HepG2 (cell line): ENCODE measurements around the gene TRMU. TPM values are rescaled to one million over a fixed set of nuclear protein-coding genes. Genes with fewer than 3 reads are reported as not detected.

ENCODE experiments used
- ATAC-seq: fragments of 200-7000 bp; cut with Tn5 transposase; 3 replicates; pipeline ENCODE4 v1.9.1; 2020; ENCODE audit warnings: mild to moderate bottlenecking, moderate library complexity
- BruUV-seq: library from RNA; stranded (reverse); fragments of 400-500 nt; replicated peaks from 2 replicates; lab custom pipeline; 2021; lab: Mats Ljungman, UMichigan
- CTCF ChIA-PET: fragments of 300-600 bp; formaldehyde crosslinking; extraction: SDS; loops from one replicate; lab custom pipeline; 2021; ENCODE audit warnings: low total read pairs, inconsistent platforms, low intra/inter-chr PET ratio; lab: Yijun Ruan, JAX
- POLR2A ChIA-PET: fragments of 350-600 bp; sonication (Branson Sonifier 250); formaldehyde crosslinking; loops from one replicate; lab custom pipeline; 2020; ENCODE audit warnings: antibody characterized with exemption, inconsistent platforms; lab: Yijun Ruan, JAX
- DNase-seq: peaks from one replicate; pipeline ENCODE4 v3.0.0-alpha.2; 2015; ENCODE audit warnings: low spot score
- FAIRE-seq: peaks from 3 replicates; lab custom pipeline; 2011; peaks lifted over from hg19 to GRCh38; lab: Jason Lieb, UNC
- H2AFZ ChIP-seq: one replicate; pipeline ENCODE4 v1.6.1; 2011; ENCODE audit warnings: low read length, inconsistent platforms
- H3K27ac ChIP-seq: fragments of 300-600 bp; 3 replicates; pipeline ENCODE4 v1.8.0; 2011; ENCODE audit warnings: mixed run types, mild to moderate bottlenecking, mixed read lengths, low read length, inconsistent platforms; ENCODE audit not compliant: insufficient read depth; ENCODE audit errors: extremely low read length
- H3K27me3 ChIP-seq, 2 experiments: fragments of 200-600 bp in 1 of 2; 2 replicates in 1 of 2; 3 replicates in 1 of 2; pipeline versions ENCODE4 v1.6.0 to v1.8.0; 2011; ENCODE audit warnings: low read length in 2 of 2, mild to moderate bottlenecking in 2 of 2, moderate library complexity in 2 of 2, inconsistent platforms in 1 of 2; ENCODE audit not compliant: insufficient read depth in 2 of 2, control insufficient read depth in 1 of 2
- H3K36me3 ChIP-seq, 2 experiments: fragments of 200-600 bp in 1 of 2; replicated peaks in 1 of 2; 2 replicates in 1 of 2; 3 replicates in 1 of 2; pipeline versions ENCODE4 v1.5.1 to v1.8.0; 2011; ENCODE audit warnings: low read length in 2 of 2, inconsistent platforms in 1 of 2; ENCODE audit not compliant: insufficient read depth in 2 of 2, control insufficient read depth in 1 of 2
- H3K4me1 ChIP-seq: 2 replicates; pipeline ENCODE4 v1.5.1; 2012; ENCODE audit warnings: low read length, inconsistent platforms; ENCODE audit not compliant: insufficient read depth
- H3K4me2 ChIP-seq: 2 replicates; pipeline ENCODE4 v1.6.0; 2011; ENCODE audit warnings: low read depth, low read length, inconsistent platforms
- H3K4me3 ChIP-seq, 3 experiments: fragments of 200-600 bp in 1 of 3; sonication (generic), shearing (Covaris generic) in 1 of 3; replicated peaks in 1 of 3; 2 replicates each; pipeline ENCODE4 v1.5.1; 2011 to 2016; ENCODE audit warnings: low read length in 3 of 3, inconsistent platforms in 2 of 3, low read depth in 2 of 3, mild to moderate bottlenecking in 2 of 3, control low read depth in 1 of 3, mixed read lengths in 1 of 3; ENCODE audit not compliant: insufficient read depth in 1 of 3
- H3K79me2 ChIP-seq: one replicate; pipeline ENCODE4 v1.6.1; 2011; ENCODE audit warnings: low read length, inconsistent platforms; ENCODE audit not compliant: insufficient read depth
- H3K9ac ChIP-seq: 2 replicates; pipeline ENCODE4 v1.6.0; 2011; ENCODE audit warnings: mild to moderate bottlenecking, low read depth, low read length, inconsistent platforms; ENCODE audit not compliant: insufficient read depth
- H3K9me3 ChIP-seq: 2 replicates; pipeline ENCODE4 v1.5.1; 2012; ENCODE audit warnings: mild to moderate bottlenecking, low read length
- H4K20me1 ChIP-seq: 2 replicates; pipeline ENCODE4 v1.6.0; 2011; ENCODE audit warnings: inconsistent platforms, mild to moderate bottlenecking, low read length, moderate library complexity; ENCODE audit not compliant: insufficient read depth
- HOXA3 ChIP-seq: sonication (generic); formaldehyde crosslinking; IDR thresholded peaks from 2 replicates; pipeline ENCODE4 v1.5.0; 2020; ENCODE audit warnings: missing genetic modification reagents
- NR2F2 ChIP-seq: IDR thresholded peaks from 2 replicates; pipeline ENCODE4 v1.6.1; 2012; ENCODE audit warnings: low read depth, inconsistent platforms, borderline replicate concordance
- RFXANK ChIP-seq: IDR thresholded peaks from 2 replicates; pipeline ENCODE4 v1.6.1; 2016
- SCMH1 ChIP-seq: sonication (generic); formaldehyde crosslinking; IDR thresholded peaks from 2 replicates; pipeline ENCODE4 v1.9.0; 2021; ENCODE audit warnings: missing genetic modification reagents, mild to moderate bottlenecking, borderline replicate concordance
- ZFYVE20 ChIP-seq: sonication (generic); formaldehyde crosslinking; IDR thresholded peaks from 2 replicates; pipeline ENCODE4 v1.8.0; 2023; ENCODE audit warnings: low read depth, mild to moderate bottlenecking, moderate library complexity, missing genetic modification reagents, borderline replicate concordance
- ZNF562 ChIP-seq: sonication (generic); formaldehyde crosslinking; IDR thresholded peaks from 2 replicates; pipeline ENCODE4 v1.8.0; 2022; ENCODE audit warnings: missing genetic modification reagents, borderline replicate concordance
- WGBS: methylation state at CpG from one replicate; pipeline ENCODE4 v1.1.6; 2017; ENCODE audit warnings: low lambda C conversion rate; 5-methylcytosine and 5-hydroxymethylcytosine counted together
- in situ Hi-C: cut with HindIII; loops from 2 replicates; pipeline ENCODE4 v1.10.0; 2017; ENCODE audit warnings: low pct_unique_long_range_greater_than_20kb; ENCODE audit not compliant: extremely low pct_ligation_motif_present
- intact Hi-C: fragments of 100-400 bp; cut with micrococcal nuclease; formaldehyde crosslinking; loops from one replicate; pipeline ENCODE4 v1.10.0; 2022; ENCODE audit not compliant: unreplicated experiment
- polyA plus RNA-seq, 8 experiments: library from polyadenylated mRNA; depleted of rRNA in 3 of 8; stranded (reverse) in 7 of 8; unstranded in 1 of 8; fragments of >200 nt; fragmentation: Illumina TruSeq in 4 of 8; extraction: Trizol in 4 of 8; gene quantifications; 2 replicates each; pipeline versions ENCODE4 v1.2.1 to v1.2.3, GENCODE V29; 2011 to 2016; ENCODE audit warnings: low read depth in 4 of 8, missing spikeins in 1 of 8, mixed read lengths in 1 of 8; ENCODE audit not compliant: insufficient read depth in 1 of 8
- total RNA-seq, 5 experiments: library from RNA; depleted of rRNA; stranded (reverse); fragments of >200 nt; fragmentation: Illumina TruSeq; extraction: Trizol; gene quantifications; 2 replicates each; pipeline ENCODE4 v1.2.3, GENCODE V29; 2016; ENCODE audit warnings: low read depth in 1 of 5
- TF ChIP-seq, protein P1 (sequence below): sonication (generic); formaldehyde crosslinking; IDR thresholded peaks from 2 replicates; pipeline ENCODE4 v1.4.0; 2020; ENCODE audit warnings: missing genetic modification reagents, borderline replicate concordance
- TF ChIP-seq, protein P2 (sequence below): sonication (generic); formaldehyde crosslinking; IDR thresholded peaks from 2 replicates; pipeline ENCODE4 v1.4.0; 2020; ENCODE audit warnings: mild to moderate bottlenecking, missing genetic modification reagents, borderline replicate concordance
- TF ChIP-seq, protein P3 (sequence below): IDR thresholded peaks from 2 replicates; pipeline ENCODE4 v1.6.1; 2018; ENCODE audit warnings: missing genetic modification reagents
- TF ChIP-seq, protein P4 (sequence below): sonication (generic); formaldehyde crosslinking; IDR thresholded peaks from 2 replicates; pipeline ENCODE4 v1.4.0; 2020; ENCODE audit warnings: missing genetic modification reagents, borderline replicate concordance

Gene TRMU
- total and polyA plus RNA-seq, 2 of the 13 experiments (the other 11 are each of a cell fraction or from before 2014, with no cell fraction given), result 31.0 to 50.2 TPM

DNA sequence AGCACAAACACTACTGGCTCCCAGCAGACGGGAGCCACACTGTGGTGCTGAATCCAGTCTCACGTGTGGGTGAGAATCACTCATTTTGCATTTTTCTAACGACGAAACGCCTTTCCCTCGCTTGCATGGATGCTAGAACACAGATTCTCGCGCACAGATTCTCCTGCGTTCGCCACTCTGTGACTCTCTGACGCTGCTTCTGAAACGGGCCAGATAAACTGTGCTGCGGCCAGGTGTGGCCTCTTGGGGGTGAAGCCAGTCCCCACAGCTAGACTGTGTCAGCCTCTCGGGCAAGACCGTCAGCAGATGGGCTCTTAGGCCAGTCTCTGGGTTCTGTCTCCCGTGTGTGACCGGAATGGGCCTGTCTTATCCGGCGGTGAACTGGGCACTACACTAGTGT, 44.6 kb downstream of the TRMU start (continued):
- TF ChIP-seq, protein P1, sequence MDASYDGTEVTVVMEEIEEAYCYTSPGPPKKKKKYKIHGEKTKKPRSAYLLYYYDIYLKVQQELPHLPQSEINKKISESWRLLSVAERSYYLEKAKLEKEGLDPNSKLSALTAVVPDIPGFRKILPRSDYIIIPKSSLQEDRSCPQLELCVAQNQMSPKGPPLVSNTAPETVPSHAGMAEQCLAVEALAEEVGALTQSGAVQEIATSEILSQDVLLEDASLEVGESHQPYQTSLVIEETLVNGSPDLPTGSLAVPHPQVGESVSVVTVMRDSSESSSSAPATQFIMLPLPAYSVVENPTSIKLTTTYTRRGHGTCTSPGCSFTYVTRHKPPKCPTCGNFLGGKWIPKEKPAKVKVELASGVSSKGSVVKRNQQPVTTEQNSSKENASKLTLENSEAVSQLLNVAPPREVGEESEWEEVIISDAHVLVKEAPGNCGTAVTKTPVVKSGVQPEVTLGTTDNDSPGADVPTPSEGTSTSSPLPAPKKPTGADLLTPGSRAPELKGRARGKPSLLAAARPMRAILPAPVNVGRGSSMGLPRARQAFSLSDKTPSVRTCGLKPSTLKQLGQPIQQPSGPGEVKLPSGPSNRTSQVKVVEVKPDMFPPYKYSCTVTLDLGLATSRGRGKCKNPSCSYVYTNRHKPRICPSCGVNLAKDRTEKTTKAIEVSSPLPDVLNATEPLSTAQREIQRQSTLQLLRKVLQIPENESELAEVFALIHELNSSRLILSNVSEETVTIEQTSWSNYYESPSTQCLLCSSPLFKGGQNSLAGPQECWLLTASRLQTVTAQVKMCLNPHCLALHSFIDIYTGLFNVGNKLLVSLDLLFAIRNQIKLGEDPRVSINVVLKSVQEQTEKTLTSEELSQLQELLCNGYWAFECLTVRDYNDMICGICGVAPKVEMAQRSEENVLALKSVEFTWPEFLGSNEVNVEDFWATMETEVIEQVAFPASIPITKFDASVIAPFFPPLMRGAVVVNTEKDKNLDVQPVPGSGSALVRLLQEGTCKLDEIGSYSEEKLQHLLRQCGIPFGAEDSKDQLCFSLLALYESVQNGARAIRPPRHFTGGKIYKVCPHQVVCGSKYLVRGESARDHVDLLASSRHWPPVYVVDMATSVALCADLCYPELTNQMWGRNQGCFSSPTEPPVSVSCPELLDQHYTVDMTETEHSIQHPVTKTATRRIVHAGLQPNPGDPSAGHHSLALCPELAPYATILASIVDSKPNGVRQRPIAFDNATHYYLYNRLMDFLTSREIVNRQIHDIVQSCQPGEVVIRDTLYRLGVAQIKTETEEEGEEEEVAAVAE (CRISPR knock-in tag), result no peak

DNA sequence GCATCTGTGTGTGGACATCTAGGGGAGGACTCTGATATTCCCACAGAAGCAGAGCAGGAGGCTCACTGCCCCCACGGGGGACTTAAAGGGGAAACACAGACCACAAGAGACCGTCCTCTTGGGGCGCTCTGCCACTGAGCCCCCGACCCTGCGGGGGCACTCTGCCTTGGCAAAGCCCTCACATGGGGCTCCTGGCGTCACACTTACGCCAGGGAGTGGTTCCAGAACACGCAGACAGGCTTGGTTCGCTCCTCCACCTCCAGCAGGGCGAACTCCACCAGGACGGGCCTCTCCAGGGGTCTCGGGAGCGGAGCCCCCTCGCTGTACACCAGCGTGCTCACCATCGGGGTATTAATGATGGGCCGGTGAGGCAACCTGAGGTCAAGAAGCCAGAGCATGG, 45.1 kb downstream of the TRMU start:
- POLR2A ChIA-PET, result no interaction called here
- Histone ChIP-seq H3K27ac (no peak overlapping the region), H3K4me1 (peaks cover 56% of the 10 kb centered on the region), H3K36me3 (no peaks in the 10 kb centered on the region), H3K79me2 (no peaks in the 10 kb centered on the region), H3K9me3 (0 out of 2 replicates have a peak, but pooled peaks cover 5% of the 10 kb centered on the region), H3K27me3 (no peaks in the 10 kb centered on the region; a peak in 1 of 5 replicates), H3K4me3 (no peak overlapping the region), H3K9ac (no peak overlapping the region), H2AFZ (no peak overlapping the region), H4K20me1 (no peaks in the 10 kb centered on the region), H3K4me2 (no peak overlapping the region)
- DNase-seq (no peak), FAIRE-seq (no peak), ATAC-seq (no peak)
- WGBS, result 92% methylated on average over 5 of the region's 17 CpGs
- intact Hi-C loops, result no loop called here
- BruUV-seq, result no TSS peak
- CTCF ChIA-PET, result no interaction called here
- in situ Hi-C loops, result no loop called here
- TF ChIP-seq, protein P2, sequence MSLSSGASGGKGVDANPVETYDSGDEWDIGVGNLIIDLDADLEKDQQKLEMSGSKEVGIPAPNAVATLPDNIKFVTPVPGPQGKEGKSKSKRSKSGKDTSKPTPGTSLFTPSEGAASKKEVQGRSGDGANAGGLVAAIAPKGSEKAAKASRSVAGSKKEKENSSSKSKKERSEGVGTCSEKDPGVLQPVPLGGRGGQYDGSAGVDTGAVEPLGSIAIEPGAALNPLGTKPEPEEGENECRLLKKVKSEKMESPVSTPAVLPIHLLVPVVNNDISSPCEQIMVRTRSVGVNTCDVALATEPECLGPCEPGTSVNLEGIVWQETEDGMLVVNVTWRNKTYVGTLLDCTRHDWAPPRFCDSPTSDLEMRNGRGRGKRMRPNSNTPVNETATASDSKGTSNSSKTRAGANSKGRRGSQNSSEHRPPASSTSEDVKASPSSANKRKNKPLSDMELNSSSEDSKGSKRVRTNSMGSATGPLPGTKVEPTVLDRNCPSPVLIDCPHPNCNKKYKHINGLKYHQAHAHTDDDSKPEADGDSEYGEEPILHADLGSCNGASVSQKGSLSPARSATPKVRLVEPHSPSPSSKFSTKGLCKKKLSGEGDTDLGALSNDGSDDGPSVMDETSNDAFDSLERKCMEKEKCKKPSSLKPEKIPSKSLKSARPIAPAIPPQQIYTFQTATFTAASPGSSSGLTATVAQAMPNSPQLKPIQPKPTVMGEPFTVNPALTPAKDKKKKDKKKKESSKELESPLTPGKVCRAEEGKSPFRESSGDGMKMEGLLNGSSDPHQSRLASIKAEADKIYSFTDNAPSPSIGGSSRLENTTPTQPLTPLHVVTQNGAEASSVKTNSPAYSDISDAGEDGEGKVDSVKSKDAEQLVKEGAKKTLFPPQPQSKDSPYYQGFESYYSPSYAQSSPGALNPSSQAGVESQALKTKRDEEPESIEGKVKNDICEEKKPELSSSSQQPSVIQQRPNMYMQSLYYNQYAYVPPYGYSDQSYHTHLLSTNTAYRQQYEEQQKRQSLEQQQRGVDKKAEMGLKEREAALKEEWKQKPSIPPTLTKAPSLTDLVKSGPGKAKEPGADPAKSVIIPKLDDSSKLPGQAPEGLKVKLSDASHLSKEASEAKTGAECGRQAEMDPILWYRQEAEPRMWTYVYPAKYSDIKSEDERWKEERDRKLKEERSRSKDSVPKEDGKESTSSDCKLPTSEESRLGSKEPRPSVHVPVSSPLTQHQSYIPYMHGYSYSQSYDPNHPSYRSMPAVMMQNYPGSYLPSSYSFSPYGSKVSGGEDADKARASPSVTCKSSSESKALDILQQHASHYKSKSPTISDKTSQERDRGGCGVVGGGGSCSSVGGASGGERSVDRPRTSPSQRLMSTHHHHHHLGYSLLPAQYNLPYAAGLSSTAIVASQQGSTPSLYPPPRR, result no peak
- TF ChIP-seq SCMH1 (CRISPR knock-in tag) (no peak), RFXANK (CRISPR knock-in tag) (no peak), NR2F2 (no peak), HOXA3 (no peak), ZFYVE20 (CRISPR knock-in tag) (no peak), ZNF562 (CRISPR knock-in tag) (no peak)
- TF ChIP-seq, protein P3, sequence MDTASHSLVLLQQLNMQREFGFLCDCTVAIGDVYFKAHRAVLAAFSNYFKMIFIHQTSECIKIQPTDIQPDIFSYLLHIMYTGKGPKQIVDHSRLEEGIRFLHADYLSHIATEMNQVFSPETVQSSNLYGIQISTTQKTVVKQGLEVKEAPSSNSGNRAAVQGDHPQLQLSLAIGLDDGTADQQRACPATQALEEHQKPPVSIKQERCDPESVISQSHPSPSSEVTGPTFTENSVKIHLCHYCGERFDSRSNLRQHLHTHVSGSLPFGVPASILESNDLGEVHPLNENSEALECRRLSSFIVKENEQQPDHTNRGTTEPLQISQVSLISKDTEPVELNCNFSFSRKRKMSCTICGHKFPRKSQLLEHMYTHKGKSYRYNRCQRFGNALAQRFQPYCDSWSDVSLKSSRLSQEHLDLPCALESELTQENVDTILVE, result no peak
- TF ChIP-seq, protein P4, sequence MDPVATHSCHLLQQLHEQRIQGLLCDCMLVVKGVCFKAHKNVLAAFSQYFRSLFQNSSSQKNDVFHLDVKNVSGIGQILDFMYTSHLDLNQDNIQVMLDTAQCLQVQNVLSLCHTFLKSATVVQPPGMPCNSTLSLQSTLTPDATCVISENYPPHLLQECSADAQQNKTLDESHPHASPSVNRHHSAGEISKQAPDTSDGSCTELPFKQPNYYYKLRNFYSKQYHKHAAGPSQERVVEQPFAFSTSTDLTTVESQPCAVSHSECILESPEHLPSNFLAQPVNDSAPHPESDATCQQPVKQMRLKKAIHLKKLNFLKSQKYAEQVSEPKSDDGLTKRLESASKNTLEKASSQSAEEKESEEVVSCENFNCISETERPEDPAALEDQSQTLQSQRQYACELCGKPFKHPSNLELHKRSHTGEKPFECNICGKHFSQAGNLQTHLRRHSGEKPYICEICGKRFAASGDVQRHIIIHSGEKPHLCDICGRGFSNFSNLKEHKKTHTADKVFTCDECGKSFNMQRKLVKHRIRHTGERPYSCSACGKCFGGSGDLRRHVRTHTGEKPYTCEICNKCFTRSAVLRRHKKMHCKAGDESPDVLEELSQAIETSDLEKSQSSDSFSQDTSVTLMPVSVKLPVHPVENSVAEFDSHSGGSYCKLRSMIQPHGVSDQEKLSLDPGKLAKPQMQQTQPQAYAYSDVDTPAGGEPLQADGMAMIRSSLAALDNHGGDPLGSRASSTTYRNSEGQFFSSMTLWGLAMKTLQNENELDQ (CRISPR knock-in tag), result no peak
